GM18870 (cell line): ENCODE measurements around the gene KCNC3.
"Not testable (repeated sequence)": the region's sequence is repeated elsewhere in the genome, so short reads cannot be mapped to it uniquely, and the experiment has no call there.

Source experiments
- ATAC-seq: cut with Tn5 transposase; IDR thresholded peaks from one replicate; pipeline ENCODE4 v1.9.1; 2021; ENCODE audit warnings: moderate library complexity; ENCODE audit not compliant: unreplicated experiment

KCNC3 gene

DNA sequence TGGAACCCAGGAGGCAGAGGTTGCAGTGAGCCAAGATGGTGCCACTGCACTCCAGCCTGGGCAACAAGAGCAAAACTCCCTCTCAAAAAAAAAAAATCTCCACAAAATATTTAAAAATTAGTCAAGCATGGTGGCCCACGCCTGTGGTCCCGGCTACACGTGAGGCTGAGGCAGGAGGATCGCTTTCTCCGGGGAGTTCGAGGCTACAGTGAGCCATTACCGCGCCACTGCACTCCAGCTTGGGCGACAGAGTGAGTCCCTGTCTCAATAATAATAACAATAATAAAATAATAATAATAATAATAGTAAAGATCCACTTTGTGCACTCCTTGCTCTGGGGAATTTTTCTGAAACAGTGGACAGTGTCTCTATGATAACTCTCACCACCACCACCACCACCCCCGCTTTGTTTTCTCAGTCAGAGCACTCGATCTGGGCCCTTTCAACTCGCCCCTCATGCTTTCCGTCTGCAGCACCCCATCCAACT, 27.6 kb upstream of the KCNC3 start:
- no peak for ATAC-seq

DNA sequence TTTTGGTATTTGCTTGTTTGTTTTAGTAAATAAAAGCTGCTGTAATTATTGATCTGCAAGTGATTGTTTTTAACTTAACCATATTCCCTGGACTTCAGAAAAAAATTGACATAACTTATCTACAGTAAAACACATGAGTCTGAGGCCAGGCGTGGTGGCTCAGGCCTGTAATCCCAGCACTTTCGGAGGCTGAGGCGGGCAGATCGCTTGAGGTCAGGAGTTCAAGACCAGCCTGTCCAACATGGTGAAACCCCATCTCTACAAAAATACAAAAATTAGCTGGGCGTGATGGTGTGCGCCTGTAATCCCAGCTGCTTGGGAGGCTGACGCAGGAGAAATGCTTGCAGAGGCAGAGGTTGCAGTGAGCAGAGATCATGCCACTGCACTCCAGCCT, 24.3 kb upstream of the KCNC3 start:
- not testable (repeated sequence) for ATAC-seq

DNA sequence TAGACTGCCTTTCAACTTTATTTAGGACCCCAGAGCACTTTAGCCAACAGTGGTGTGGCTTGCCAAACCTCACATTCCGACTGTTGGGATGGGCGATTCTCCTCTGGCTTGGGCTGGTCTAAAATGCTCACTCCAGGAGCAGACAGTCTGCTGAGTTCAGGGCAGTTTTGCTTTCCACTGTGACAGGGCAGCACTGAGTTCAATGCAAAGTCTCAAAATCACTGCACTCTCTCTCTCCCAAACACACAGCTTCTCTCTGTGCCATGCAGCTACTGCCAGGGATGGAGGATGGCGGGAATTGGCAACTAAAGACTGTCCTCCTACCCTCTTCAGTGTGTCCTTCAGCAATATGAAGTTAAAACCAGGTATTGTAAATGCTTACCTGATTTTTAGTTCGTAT, 23.1 kb upstream of the KCNC3 start:
- ATAC-seq, result no peak

DNA sequence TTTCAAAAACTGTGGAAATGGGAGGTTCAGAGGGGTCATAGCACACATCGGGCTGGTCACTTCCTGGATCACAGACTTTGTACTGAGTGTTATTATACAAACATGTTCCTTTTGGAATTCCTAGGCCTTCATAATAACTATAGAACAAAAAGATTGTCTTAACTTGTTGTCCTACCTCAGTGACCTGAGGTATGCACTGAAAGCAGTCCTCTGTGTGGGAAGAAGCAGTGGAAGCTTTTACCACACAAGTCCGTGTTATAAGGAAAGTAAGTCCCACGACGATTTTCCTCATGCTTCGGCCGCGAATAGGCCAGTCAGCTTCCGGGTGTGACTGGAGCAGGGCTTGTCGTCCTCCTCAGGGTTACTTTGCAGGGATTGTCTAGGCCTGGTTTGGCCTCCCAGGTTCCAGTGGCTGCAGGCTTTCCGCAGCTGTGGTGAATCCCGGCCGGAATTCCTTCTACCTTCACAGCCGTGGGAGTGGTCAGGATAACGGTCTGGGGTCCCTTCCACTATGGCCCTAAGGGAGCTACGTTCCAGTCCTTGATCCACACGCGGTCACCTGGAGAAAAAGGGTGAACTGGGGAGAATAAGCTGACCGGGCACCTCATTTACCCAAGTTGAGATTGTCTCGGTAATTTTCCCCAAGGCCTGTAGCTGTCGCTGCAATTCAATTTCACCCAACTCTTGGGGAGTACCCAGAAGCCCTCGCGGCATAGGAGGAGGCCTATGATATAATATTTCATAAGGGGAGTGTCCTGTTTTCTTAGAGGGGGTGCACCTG, 20.3 kb upstream of the KCNC3 start:
- no peak for ATAC-seq

DNA sequence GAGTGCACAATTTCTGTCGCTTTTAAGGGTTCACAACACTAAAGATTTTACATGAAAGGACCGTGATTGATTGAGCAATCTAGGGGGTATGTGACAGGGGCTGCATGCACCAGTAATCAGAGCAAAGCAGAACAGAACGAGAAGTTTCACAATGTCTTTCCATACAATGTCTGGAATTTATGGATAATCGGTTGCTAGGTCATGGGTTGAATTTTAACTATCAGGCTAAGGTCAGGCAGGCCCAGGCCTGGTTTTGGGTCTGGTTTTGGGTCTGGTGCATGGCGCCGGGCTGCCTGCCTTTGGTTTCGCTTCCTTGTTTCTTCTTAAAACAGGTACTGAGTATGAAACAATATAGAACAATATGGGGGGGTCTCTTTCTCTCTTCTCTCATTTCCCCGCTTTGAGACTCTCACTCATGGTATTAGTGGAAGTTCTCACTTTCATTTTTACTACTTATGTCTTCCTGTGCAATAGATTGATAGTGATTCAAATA, 18.0 kb upstream of the KCNC3 start:
- peak; percentile 58 for ATAC-seq

DNA sequence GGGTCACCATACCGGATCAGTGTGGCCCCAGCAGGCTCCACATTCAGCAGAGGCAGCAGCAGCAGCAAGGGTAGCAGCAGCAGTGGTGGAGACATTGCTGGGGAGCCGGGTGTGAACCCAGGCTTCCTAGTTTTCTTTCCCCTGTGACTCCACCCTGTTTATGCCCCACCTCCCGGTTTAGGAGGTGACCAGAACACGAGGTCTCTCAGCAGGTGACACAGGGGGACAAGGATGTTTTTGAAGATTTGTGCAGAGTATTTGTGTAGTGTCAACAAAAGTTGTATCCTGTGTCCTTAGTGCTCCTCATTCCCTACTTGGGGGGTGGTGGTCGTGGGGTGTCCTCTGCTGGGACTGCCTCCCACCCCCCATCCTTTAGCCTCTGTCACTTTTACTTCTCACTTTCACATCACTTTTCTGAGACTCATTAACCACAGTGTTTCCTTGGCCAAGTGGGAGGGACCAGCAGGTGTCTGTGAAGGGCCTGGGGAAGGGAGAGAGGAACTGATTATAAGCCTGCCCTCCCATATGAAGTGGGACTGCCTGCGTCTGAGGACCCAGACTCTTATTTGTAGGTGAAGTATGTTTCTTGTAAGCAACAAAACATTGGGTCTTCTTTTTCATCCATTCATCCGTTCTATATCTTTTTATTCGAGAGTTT, 15.6 kb upstream of the KCNC3 start:
- no peak for ATAC-seq

DNA sequence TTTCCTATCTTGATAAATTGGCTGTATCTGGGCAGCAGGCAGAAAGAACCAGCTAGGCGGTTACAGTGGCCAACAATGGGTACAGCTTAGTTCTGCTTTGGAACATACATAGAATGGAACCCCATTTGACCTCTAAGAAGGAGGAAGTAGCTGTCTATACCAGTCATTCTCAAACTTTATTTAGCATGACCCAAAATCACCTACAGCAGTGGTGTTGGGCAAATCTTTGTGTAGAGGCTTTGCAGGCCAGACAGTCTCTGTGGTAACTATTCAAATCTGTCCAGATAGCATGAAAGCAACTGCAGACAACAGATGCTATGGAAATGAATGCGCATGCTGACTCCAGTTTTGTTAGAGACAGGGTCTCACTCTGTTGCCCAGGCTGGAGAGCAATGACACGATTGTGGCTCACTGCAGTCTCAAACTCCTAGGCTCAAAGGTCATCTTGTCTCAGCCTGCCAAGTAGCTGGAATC, 12.0 kb upstream of the KCNC3 start:
- peak; percentile 64 for ATAC-seq

DNA sequence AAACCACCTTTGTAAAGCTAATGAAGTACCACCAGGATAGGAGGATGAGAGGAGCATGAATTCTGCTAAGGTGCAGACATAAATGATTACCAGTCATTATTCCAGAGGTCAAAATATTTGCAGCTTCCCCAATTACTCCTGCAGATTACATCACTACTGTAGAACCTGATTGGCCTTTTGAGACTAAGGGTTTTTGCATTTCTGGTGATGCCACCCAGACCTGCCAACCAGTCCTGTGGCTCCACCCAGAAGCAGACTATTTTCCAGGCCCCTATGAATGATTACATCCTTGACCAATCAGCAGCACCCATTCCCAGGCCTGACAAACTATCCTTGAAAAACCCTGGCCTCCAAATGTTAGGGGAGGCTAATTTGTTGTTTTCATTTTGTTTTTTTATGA, 11.2 kb upstream of the KCNC3 start:
- no peak for ATAC-seq

DNA sequence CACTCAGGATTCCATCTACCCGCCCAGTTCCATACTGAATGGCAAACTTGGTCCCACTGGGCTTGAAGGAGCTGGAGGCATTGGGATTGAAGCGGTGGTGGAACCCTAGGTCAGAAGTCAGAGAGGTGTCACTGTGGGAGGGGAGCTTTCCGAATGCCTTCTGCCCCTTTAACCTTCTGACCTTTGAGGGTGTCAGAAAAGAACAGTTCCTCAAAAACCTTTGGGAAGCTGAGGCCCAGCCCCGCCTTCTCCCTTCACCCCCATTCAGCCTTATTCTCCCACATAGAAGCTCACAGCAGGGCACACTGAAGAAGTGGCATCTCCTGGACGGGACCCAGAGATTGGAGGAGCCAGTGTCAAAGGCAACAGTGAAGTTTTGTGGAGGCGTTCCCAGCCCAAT, 7.9 kb upstream of the KCNC3 start:
- not testable (repeated sequence) for ATAC-seq

DNA sequence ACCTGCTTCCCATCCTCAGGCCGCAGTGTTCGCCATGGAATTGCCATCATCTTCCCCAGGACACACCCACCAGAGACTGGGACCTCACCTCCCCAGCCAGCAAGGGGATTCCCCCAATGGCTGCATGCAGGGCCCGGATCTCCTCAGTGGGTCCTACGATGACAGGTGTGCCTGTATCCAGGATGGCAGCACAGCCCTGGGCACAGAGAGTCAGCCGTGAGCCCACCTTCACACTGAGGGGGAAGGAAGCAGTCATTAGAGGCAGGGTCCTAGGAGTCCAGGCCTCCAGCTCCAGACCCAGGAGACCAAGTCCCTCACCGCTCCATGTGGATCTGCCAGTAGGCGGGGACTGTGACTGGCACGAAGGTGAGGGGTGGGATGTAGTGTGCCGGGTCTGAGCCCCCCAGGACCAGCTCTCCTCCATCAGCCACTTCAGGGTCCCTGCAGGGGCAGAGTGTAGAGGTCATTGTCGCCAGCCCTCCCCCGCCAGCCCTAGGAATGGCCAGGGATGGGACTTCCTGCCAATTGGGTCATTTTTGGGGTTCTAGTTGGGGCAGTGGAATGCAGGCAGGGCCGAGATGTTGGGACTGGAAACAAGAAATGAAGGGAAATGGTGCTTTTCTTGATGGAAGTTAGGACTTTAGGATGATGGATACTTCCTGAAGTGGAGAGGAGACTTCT, 5.7 kb upstream of the KCNC3 start:
- ATAC-seq, result no peak

DNA sequence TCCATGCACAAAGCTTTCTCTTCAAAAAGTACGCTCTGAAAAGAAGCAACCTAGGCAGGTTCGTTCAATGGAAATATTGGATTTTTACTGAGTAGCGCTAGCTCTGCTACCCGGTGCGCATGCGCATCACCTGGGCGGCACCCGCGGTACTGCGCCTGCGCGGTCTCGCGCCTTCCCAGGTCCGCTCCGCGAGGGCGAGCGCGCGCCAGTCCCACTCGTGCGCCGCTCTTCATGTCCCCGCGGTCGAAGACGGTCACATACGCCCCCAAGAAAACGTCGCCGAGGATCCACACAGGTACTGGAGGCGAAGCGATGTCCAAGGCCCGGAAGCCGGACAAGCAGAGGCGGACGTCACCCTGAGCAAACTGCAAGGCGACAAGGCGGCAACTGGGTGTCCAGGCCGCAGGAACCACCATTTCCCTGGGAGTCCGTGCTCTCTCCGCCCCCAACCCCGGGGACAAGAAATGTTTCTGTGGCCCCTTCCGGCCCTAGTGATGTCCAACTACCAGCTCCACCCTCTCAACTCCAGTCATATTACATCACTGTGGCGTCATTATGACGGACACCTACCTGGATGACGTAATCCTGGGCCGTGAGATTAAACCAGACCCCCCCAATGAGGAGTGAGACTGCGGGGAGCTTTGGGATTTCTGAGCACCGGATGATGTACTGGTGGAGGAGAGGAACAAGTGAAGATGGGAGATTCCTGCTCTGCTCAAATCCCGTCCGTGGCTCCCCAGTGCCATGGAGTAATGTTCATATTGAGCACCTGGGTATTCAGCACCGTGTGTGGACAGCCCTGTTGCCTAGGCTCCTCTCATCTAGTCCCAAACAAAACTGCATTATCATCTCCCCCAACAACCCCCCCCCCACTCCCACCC, 4.8 kb upstream of the KCNC3 start:
- ATAC-seq, result peak; percentile 24

DNA sequence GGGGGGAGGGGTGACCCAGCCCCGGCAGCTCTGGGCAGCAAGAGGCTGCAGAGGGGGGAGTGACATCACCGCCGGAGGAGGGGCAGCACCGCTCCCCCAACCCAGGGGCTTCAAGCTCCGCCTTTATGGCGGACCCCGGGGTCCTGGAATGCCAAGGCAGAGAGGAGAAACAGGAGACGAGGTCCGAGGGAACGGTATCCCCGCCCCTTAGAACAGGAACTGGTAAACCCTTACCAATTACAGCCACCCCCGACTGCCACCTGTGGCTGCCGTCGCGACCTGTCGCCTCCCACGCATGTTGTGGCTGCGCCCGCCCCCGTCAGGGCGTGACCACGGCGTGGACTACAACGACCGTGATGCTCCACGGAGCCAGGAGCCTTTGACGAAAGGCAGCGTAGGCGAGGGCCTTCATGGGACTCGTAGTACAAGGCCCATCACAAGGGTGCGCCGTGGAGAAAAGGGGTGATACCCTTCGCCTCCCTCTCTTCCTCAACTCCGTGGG, 4.1 kb upstream of the KCNC3 start:
- ATAC-seq, result peak; percentile 40

DNA sequence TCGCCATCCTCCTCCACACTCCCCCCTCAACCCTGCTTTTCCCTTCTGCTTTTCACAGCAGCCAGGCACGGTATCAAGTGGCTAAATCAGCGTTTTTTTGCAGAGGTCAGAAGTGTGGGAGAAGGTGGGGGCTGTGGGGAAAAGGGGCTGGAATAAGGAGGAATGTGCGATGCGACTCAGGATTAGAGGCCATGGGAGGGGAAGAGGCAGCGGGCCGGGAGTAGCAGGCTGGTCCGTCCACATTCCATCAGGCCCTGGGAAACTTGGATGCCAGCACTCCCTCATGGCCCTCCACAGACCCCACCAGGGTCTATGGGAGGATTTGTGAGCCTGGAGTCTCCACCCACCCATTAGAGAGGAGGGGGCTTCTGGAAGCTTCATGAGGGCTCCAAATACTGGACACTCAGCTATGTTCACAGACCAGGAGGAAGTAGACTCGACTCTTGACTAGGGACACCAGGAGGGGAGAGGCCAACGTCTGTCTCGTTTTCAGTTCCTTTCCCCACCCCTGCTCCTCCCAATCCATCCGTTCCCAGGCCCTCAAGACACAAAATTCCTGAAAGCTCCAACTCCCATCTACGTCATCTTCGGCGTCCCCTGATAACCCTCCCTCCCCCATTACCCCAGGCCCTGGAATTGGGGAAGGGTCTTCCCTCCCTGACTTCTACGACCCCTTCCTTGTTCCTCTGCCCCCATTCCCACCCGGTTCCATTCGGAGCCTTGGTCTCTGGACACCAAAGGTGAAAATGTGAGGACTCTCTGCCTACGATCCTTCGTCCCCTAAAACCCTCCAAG, 3.3 kb upstream of the KCNC3 start:
- ATAC-seq, result no peak

DNA sequence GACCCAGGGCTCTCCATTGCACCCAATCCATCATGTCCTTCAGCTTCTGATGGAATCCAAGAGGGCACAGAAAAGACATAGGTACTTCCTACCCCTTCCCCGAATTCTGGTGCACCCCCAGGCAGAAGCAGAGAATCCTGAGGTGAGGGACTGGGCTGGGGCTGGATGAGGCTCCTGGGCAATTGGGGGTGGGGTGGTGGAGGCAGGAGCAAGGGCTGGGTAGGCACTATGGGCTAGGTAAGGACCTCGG, 2.7 kb upstream of the KCNC3 start:
- no peak for ATAC-seq

DNA sequence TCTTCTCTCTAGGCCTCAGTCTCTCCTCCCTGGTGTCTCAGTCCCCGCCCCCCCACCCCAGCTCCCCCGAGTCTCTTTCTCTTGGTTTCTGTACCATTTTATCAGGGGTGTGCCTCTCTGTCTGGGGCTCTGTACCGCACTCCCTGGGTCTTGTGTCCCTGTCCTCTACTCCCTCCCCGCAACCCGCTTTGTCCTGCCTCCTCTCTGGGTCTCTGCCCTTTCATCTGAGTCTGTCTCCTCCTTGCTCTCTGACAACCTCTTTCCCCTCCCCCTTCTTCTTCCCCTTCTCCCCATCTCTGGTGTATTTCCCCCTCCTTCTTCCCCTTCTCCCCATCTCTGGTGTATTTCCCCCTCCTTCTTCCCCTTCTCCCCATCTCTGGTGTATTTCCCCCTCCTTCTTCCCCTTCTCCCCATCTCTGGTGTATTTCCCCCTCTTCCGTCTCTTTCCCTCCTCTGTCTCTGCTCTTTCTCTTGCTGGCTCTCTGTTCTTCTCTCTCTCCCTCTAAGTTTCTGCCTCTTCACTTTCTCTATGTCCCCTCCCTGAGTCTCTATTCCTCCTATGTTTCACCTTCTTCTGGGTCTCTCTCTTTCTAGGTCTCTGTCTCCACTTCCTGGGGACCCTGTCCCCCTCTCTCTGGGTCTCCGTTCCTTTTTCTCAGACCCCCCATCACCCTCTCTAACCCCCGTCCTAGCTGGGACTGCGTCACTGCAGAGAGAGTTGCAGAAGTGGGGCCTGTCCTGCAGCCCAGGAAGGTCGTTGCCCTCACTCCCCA, 2.2 kb upstream of the KCNC3 start:
- no peak for ATAC-seq

DNA sequence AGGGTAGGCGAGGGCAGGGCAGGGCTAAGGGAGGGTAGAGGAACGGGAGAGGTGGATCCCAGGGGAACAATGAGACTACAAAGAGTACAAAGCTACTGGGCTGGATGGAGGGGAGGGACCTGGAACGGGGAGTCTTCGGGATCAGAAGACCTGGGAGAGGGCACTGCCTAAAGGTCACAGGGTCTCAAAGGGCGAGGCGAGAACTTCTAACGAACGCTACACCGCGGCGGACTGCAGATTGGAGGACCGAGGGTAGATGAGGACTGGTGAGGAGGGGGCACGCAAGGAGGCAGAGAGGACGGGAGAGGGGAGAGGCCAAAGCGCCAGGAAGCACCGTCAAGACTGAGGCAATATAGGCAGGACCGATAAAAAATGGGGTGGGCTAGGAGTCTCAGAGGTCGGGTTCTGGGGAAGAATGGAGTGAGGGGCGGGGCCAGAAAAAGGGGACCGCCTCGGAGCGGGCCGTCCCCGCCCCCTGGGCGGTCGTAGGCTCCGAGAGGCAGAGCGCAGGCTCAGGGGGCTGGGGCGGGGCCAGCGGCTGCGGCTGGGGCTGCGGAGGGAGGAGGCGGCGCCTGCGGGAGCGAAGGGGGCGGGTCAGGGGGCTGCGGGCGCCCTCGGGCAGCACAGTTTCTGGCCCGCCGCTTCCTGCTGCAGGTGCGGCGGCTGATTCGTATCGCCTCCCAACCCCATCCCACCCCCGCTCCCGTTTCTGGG, 1.3 kb upstream of the KCNC3 start:
- ATAC-seq, result no peak

DNA sequence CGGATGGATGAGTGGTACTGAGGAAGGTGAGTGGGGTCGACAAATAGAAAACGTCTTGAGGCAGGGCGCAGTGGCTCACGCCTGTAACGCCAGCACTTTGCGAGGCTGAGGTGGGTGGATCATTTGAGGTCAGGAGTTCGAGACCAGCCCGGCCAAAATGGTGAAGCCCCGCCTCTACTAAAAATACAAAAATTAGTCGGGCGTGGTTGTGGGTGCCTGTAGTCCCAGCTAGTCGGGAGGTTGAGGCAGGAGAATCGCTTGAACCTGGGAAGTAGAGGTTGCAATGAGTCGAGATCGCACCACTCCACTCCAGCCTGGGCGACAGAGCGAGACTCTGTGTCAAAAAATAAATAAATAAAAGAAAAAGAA, 733 bp upstream of the KCNC3 start:
- ATAC-seq, result not testable (repeated sequence)

DNA sequence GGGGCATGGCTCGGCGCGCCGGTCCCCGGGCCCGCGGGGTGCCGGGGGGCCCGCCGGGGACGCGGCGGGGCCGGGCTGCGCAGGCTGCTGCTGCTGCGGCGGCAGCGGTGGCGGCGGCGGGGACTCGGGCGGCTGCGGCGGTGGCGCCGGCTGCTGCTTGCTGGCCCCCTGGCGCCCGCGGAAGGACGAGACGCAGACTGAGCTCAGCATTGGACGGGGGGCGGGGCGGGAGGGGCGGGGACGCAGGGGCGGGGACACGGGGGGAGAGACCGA, 368 bp downstream of the KCNC3 start:
- ATAC-seq, result no peak
